NCI-H2081 (cell line): ENCODE results near the gene TMPRSS4.
"Not testable (repeated sequence)": the region's sequence is repeated elsewhere in the genome, so short reads cannot be mapped to it uniquely, and the experiment has no call there.

ENCODE experiments used
- DNase-seq, 2 experiments: peaks; one replicate each; lab custom pipeline; 2025; lab: John Stamatoyannopoulos, UW

The TMPRSS4 gene

DNA sequence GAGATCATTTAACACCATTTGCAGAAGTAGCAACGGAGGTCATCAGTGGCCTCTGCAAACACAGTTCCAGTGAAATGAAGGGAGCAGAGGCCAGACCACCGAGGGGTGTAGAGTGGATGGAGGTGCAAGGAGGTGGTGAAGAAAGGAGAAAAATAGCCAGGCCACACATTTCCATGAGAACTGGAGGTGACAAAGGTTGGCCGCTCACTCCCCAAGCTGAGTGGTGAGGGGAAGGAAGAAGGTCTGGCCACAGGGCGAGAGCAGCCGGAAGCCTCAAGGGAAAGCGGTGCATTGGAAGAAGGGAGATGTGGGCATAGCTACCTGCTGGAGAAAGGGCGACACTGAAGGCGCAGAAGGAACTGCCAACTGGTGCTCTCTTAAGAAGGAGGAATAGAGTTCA lies 20.1 kb upstream of the TMPRSS4 start:
- no peak for DNase-seq

- no peak for DNase-seq
Measured at GRCh38 chr11:118057251-118058145, 19.4 kb upstream of the TMPRSS4 start.

DNA sequence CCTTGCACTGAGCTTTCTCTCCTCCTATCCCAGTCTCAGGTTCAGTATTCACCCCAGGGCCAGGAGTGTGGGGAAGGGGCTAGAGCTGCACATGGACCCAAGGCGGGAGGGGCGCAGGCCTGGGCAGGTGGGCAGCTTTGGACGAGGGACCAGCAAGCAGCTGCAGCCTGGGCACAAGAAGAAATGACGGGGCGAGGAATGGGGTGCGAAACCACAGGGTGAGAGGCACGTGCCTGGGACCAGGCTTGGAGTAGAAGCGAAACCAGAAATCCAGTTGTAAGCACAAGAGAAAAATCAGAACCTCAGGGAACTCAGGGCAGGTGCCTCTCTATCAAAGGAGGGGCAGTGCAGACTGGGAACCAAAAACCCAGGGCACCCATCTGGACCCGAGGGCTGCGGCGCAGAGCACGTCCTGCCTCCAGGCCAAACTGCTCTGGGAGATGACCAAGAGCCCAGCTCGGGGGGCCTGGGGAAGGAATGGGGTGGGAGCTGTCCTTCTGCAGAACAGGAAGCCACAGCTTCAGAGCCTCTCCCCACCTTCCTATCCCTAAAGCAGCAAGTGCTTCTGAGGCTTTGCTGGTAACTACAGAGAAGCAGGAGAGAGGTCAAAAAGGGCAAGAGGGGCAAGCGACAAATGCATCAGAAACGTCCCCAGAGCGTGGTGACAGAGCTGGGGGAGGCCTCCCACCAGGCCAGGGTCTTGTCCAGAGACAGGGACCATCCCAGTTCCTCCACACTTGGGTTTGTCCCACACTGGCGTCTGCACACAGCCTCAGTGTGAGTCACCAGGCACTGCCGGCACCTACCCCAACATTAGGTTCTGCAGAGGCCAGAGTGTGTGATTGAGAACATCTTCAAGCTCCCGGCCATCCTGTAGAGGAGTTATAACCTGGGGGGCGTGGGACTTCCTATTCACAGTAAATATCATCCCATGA lies 18.3 kb upstream of the TMPRSS4 start:
- no peak for DNase-seq

DNA sequence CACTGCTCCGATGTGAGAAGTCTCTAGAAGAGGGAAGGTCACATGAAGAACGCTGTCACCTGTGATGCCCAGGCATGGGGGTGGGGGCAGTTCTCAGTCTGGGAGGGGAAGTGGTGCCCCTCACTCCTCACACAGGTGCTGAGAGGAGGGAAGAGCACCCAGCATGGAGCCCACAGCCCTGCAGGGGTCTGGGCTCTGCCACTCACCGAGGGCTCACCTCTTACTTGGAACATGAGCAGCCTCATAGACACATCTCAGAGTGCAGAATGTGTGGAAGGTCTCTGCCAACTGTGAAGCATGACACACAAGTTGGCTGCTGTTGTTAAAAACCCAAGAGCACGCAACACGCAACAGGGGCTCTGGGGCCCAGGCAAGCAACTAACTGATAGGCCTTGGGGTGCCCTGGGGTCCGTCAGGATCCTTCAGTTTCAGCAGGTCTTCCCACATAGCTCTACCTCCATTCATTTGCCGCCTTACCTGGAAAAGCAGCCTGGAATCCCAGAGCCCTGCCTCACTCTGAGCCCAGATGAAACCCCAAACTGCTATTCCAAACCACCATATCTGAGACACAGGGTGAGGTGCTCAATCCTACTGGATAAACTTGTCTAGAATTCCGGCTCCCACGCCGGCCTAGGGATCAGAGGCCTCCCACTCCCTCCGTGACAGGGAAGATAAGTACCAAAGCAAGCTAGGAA lies 17.5 kb upstream of the TMPRSS4 start:
- DNase-seq = no peak

DNA sequence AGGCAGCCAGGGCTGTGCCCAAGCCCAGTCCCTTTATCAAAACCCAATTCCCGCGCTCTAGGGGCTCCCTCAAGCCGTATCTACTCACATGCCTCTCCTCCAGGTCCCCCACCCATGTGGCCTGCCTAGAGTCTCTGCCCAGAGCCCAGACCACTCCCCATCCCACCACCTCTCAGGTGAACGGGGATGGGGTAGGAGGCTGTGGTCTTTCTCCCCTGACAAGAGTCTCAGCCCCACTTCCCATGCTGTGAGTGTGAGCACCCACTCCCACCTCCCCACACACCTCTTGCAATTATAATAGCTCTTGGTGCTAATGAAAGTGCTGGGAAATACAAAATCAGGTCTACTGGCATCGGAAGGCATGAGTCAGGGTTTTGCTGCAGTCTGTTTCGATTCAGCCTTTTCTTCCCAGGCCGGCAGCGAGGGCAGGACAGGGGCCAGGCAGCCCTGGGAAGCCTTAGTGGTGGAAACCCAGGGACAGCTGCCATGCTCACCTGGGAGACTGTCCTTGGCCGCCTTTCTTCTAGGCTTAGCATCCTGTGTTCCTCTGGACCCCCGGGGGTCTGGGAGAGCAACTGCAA lies 16.7 kb upstream of the TMPRSS4 start:
- DNase-seq = no peak

- no peak for DNase-seq
Measured at GRCh38 chr11:118060869-118061268, 16.0 kb upstream of the TMPRSS4 start.

GRCh38 chr11:118061586-118062125 lies 15.2 kb upstream of the TMPRSS4 start:
- no peak for DNase-seq

DNA sequence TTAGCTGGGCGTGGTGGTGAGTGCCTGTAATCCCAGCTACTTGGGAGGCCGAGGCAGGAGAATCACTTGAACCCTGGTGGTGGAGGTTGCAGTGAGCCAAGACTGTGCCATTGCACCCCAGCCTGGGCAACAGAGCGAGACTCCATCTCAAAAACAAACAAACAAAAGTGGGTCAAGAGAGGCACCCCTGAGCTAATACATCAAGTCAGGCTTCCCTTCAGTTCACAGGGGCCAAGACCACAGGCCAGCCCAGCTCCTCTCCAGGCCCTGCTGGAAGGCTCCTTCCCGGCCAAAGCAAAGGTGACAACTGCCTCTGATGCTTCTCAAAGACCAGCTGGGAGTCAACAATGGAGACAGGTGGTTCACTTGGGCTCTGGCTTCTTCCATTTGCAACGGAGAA lies 14.7 kb upstream of the TMPRSS4 start:
- DNase-seq = not testable (repeated sequence)

DNA sequence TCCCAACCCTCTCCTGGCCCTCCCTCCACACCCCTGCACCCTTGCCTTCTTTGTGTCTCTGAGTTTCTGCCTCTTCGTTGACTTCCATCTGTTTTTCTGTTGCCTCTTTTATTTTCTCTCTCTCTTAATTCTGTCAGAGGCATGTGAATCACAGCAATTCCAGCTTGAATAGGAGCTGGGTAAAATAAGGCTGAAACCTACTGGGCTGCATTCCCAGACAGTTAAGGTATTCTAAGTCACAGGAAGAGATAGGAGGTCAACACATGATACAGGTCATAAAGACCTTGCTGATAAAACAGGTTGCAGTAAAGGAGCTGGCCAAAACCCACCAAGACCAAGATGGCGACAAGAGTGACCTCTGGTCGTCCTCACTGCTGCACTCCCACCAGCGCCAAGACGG lies 14.2 kb upstream of the TMPRSS4 start:
- DNase-seq = not testable (repeated sequence)

- no peak for DNase-seq
Measured at GRCh38 chr11:118064956-118065355, 11.9 kb upstream of the TMPRSS4 start.

DNA sequence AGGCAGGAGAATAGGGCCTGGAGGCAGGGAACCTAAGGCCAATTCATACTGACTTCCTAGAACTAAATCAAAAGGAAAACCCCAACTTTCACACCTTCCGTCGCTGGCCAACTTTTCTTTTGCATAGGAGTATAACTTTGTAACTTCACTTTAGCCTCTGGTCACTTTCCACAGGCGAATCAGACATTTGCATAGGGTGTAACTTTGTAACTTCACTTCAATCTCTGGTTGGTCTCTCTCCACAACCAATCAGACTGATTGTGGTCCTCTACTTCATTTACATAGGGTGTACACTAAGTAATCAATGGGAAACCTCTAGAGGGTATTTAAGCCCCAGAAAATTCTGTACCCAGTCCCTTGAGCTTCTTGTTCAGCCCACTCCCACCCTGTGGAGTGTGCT lies 11.5 kb upstream of the TMPRSS4 start:
- DNase-seq = no peak

DNA sequence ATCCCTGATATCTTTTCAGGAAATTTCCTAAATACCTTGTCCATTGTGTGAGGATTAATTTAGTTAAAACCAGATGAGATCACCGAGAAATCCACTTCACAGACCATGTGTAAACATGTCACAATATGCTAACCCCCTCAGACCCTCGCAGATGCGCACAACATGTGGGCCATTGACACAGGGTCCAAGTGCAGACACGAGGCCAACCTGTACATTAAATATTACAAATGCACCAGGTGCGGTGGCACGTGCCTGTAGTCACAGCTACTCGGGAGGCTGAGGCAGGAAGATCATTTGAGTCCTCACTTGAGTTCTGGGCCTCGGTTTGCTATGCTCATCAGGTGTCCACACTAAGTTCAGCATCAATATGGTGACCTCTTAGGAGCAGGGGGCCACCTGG lies 9.9 kb upstream of the TMPRSS4 start:
- DNase-seq = no peak

- no peak for DNase-seq
Measured at GRCh38 chr11:118068206-118068944, 8.5 kb upstream of the TMPRSS4 start.

DNA sequence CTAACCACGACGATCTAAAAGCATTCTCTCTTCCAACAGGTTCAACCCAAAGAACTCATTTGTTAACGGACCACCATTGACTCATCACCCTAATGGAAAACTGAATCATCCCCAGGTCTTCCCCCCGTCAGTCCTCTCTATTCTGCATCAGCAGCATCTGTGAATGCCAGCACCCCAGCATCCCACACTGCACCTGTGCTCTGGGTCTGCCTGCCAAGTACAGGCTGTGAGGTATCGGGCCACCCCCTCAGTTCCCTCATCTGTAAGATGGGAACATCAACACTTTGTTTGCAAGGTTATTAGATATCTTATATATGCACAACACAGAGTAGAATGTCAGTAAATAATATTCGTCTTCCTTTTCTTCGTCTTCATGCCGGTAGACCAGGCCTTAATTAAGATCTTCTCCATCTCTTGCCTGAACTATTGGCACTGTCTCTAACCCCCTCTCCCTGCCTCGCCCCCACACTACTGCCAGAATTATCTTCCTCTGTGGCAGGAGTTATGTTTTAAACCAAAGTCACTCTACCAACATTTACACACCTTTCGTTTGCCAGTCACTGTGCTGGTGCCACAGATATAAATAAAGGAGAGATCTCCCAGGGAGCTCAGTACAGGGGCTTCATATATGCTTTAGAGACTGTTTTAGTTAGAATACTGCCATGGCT lies 7.8 kb upstream of the TMPRSS4 start:
- DNase-seq = no peak

GRCh38 chr11:118071416-118072030 lies 5.4 kb upstream of the TMPRSS4 start:
- DNase-seq = no peak

GRCh38 chr11:118073554-118073953 lies 3.3 kb upstream of the TMPRSS4 start:
- no peak for DNase-seq

- DNase-seq = no peak
Measured at GRCh38 chr11:118074091-118074685, 2.7 kb upstream of the TMPRSS4 start.

DNA sequence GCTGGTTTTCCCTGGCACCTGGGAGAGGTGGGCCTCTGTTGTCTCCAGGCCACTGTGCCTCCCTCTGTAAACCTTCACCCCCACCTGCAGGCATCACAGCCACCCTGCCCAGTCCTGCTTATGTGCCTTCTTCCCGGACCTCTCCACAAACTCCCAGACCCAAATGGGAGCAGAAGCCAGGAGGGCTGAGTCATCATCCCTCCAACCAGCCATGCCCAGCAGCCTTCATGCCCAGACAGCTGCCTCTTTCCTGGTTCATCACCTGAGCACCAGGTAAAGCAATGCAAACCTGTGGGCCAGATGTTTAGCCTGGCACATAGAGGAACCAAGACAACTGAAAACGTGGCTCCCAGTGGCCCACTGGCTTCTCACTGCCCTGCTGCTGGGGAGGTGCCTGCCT lies 2.1 kb upstream of the TMPRSS4 start:
- no peak for DNase-seq

DNA sequence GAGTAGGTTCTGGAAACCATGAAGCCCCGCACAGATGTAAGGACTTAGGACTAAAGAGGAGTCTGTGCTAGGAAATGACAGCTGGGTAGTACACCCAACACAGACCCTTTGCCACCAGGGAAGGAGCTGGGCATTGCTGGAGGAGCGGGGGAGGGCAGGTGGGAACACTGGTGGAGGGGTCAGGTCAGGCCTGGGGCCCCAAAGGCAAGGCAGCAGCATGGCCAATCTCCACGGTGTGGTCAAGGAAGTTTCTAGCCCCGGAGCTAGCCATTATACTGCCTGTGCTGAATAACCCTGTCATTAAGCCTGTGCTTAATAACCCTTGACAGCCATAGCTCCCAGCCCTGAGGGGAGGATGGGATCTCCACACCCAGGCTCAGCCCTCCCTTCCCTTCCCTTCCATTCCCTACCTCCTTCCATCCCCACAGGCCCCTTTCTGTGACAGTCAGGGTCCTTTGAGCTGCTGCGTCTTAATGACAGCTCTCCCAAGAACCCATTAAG lies 2.1 kb downstream of the TMPRSS4 start:
- DNase-seq = no peak
